ENCODE data around the gene KCNK17. TPM values are rescaled to one million over a fixed set of nuclear protein-coding genes. Genes with fewer than 3 reads are reported as not detected.

The KCNK17 gene
- total RNA-seq, 1 donor from 2014 or later = not detected

DNA sequence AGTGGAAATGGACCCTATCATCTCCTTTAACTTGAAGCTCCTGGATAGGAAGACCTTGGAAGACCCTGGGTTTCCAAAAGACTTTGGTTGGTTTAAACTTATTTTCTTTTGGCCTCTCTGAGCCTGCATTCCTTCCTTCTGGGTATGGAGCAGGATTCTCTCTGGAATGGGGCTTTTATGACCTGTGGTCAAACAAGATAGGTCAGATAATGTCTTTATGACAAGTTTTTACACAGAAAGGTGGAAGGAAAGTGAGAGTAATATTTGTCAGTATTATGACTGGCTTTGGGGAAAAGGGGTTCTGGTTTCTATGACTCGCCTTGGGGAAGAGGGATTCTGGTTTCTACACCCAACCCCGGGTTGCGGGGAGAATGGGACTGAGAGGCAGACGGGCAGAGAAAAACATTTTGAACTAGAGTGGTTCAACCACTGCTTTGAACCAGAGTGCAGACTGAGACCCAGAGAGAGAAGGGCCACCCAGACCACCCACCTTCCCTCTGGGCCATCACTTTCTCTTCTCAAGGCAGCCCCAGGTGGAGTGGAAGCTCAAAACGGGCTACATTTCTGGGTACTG lies 47.4 kb downstream of the KCNK17 start:
- Histone ChIP-seq H3K4me3 (ENCODE audit: low read depth, low read length) (no peak overlapping the region), H3K36me3 (ENCODE audit: control insufficient read depth, insufficient read depth, low read length) (no peaks in the 10 kb centered on the region), H3K27me3 (ENCODE audit: control insufficient read depth, insufficient read depth, low read length) (peaks cover 5% of the 10 kb centered on the region)
- TF ChIP-seq CTCF (IDR thresholded peaks at IDR 0.05; ENCODE audit: insufficient read depth, low read length, severe bottlenecking) = no peak
- FAIRE-seq (no peak), DNase-seq (ENCODE audit: low read depth) (no peak)

- no peak overlapping the region for H3K4me3 ChIP-seq (ENCODE audit: low read depth, low read length)
- TF ChIP-seq CTCF (IDR thresholded peaks at IDR 0.05; ENCODE audit: insufficient read depth, low read length, severe bottlenecking) = no peak
- FAIRE-seq (no peak), DNase-seq (ENCODE audit: low read depth) (no peak)
- H3K27me3 ChIP-seq (ENCODE audit: control insufficient read depth, insufficient read depth, low read length) = peaks cover 5% of the 10 kb centered on the region
- no peaks in the 10 kb centered on the region for H3K36me3 ChIP-seq (ENCODE audit: control insufficient read depth, insufficient read depth, low read length)
Measured at GRCh38 chr6:39266375-39266774, 47.8 kb downstream of the KCNK17 start.

- TF ChIP-seq CTCF (IDR thresholded peaks at IDR 0.05; ENCODE audit: insufficient read depth, low read length, severe bottlenecking) = no peak
- FAIRE-seq (no peak), DNase-seq (ENCODE audit: low read depth) (peak; percentile 26)
- peaks cover 5% of the 10 kb centered on the region for H3K27me3 ChIP-seq (ENCODE audit: control insufficient read depth, insufficient read depth, low read length)
- no peak overlapping the region for H3K4me3 ChIP-seq (ENCODE audit: low read depth, low read length)
- no peaks in the 10 kb centered on the region for H3K36me3 ChIP-seq (ENCODE audit: control insufficient read depth, insufficient read depth, low read length)
Measured at GRCh38 chr6:39263303-39264037, 50.7 kb downstream of the KCNK17 start.

DNA sequence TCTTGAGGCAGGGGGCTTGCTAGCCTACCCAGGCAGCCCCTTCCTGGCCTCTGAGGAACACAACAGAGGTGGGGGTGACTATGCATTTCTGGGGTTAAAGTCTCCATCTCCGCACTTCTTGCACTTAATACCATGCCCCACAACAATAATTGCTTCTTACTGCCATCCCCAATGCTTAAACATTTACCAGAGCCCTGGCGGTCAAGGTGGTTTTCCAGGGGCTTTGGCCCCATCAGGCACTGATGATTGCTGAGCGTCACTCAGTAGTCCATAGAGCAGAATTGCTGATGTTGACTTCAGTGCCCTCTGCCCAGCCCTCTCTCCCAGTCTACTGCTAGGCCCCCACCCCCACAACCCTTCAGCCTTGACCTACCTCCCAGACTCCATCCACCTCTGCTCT lies 52.5 kb downstream of the KCNK17 start:
- FAIRE-seq (no peak), DNase-seq (ENCODE audit: low read depth) (no peak)
- no peaks in the 10 kb centered on the region for H3K36me3 ChIP-seq (ENCODE audit: control insufficient read depth, insufficient read depth, low read length)
- H3K27me3 ChIP-seq (ENCODE audit: control insufficient read depth, insufficient read depth, low read length) = peaks cover 2% of the 10 kb centered on the region
- TF ChIP-seq CTCF (IDR thresholded peaks at IDR 0.05; ENCODE audit: insufficient read depth, low read length, severe bottlenecking) = no peak
- H3K4me3 ChIP-seq (ENCODE audit: low read depth, low read length) = no peak overlapping the region

- TF ChIP-seq CTCF (IDR thresholded peaks at IDR 0.05; ENCODE audit: insufficient read depth, low read length, severe bottlenecking) = no peak
- peak; percentile 85 for FAIRE-seq
- Histone ChIP-seq H3K36me3 (ENCODE audit: control insufficient read depth, insufficient read depth, low read length) (no peaks in the 10 kb centered on the region), H3K27me3 (ENCODE audit: control insufficient read depth, insufficient read depth, low read length) (peaks cover 2% of the 10 kb centered on the region), H3K4me3 (ENCODE audit: low read depth, low read length) (no peak overlapping the region)
- DNase-seq (ENCODE audit: low read depth) = no peak
Measured at GRCh38 chr6:39260953-39261352, 53.3 kb downstream of the KCNK17 start.

Data from bronchial epithelial cell (primary cell).